ENCODE measurements around the gene ABCA7.

DNA sequence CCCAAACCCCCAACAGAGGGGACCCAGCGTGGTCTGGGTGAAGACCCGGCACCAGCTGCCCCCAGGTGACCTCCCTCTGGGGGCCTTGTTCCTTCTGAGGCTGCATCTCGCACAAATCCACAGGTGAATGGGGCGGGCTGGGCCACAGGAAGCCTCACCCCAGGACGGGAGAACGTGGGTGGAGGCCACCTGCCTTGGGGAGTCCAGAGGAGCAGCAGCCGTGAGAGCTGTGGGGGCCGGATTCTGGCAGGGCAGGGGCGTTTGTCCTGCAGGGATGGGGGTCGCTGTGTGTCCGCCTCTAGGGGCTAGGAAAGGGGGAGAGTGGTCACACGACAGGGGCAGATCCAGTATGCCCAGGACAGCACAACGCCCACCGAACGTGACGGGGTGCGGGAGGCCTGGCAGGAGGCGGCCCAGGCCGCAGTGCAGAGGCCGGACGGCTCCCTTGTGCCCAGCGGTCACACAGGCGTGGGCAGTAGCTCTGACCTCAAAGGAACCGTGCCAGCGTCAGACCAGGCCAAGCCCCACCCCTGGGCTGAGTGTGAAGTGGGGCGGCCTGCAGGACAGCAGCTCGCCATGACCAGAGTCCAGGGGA is 48.6 kb downstream of the ABCA7 start:
- TF ChIP-seq, protein P1, sequence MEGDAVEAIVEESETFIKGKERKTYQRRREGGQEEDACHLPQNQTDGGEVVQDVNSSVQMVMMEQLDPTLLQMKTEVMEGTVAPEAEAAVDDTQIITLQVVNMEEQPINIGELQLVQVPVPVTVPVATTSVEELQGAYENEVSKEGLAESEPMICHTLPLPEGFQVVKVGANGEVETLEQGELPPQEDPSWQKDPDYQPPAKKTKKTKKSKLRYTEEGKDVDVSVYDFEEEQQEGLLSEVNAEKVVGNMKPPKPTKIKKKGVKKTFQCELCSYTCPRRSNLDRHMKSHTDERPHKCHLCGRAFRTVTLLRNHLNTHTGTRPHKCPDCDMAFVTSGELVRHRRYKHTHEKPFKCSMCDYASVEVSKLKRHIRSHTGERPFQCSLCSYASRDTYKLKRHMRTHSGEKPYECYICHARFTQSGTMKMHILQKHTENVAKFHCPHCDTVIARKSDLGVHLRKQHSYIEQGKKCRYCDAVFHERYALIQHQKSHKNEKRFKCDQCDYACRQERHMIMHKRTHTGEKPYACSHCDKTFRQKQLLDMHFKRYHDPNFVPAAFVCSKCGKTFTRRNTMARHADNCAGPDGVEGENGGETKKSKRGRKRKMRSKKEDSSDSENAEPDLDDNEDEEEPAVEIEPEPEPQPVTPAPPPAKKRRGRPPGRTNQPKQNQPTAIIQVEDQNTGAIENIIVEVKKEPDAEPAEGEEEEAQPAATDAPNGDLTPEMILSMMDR (IDR thresholded peaks at IDR 0.05), result no peak
- no peak for TF ChIP-seq POLR2A (IDR thresholded peaks at IDR 0.05)

All from right lobe of liver (tissue), 4 donors.